Measurements from ENCODE around the gene ACVRL1. TPM values are rescaled to one million over a fixed set of nuclear protein-coding genes. Genes with fewer than 3 reads are reported as not detected.

The ACVRL1 gene
- total RNA-seq, 1 donor from 2014 or later = 0.49 TPM

DNA sequence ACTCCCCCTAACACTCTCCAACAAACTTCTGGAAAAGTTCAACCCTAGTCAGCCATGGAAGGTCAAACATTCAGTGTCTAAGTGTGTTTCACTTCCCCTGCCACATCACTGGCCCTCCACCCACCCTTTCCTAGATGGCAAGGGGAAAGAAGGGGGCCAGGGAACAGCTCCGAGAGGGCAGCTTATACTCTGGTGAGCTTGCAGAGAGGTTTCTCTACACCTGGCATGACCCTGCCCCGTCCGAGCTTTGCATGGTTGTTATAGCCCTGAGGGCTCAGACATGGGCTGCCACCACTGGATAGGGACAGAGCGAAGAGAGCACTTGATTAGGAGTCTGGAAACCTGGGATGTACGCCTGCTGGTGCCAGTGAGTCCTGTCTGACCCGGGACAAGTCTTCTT lies 4.0 kb downstream of the ACVRL1 start:
- no peak overlapping the region for H3K4me3 Mint-ChIP-seq
- DNase-seq (ENCODE audit: low read depth, low spot score) = no peak
- no peak overlapping the region for H3K27ac Mint-ChIP-seq (ENCODE audit: unreplicated experiment)
- TF ChIP-seq CTCF (conservative IDR thresholded peaks at IDR 0.05) = no peak
- no peaks in the 10 kb centered on the region for H3K27me3 Mint-ChIP-seq (ENCODE audit: low read depth)
- H3K36me3 Mint-ChIP-seq (ENCODE audit: low read depth) = no peaks in the 10 kb centered on the region
- H3K4me1 Mint-ChIP-seq = peaks cover 31% of the 10 kb centered on the region
- no peaks in the 10 kb centered on the region for H3K9me3 Mint-ChIP-seq

- H3K9me3 Mint-ChIP-seq = no peaks in the 10 kb centered on the region
- TF ChIP-seq CTCF (conservative IDR thresholded peaks at IDR 0.05) = no peak
- DNase-seq (ENCODE audit: low read depth, low spot score) = no peak
- peak overlapping the region; percentile 81 for H3K27ac Mint-ChIP-seq (ENCODE audit: unreplicated experiment)
- H3K4me1 Mint-ChIP-seq = peaks cover 31% of the 10 kb centered on the region
- H3K4me3 Mint-ChIP-seq = no peak overlapping the region
- H3K27me3 Mint-ChIP-seq (ENCODE audit: low read depth) = no peaks in the 10 kb centered on the region
- no peaks in the 10 kb centered on the region for H3K36me3 Mint-ChIP-seq (ENCODE audit: low read depth)
Measured at GRCh38 chr12:51911788-51912711, 4.7 kb downstream of the ACVRL1 start.

DNA sequence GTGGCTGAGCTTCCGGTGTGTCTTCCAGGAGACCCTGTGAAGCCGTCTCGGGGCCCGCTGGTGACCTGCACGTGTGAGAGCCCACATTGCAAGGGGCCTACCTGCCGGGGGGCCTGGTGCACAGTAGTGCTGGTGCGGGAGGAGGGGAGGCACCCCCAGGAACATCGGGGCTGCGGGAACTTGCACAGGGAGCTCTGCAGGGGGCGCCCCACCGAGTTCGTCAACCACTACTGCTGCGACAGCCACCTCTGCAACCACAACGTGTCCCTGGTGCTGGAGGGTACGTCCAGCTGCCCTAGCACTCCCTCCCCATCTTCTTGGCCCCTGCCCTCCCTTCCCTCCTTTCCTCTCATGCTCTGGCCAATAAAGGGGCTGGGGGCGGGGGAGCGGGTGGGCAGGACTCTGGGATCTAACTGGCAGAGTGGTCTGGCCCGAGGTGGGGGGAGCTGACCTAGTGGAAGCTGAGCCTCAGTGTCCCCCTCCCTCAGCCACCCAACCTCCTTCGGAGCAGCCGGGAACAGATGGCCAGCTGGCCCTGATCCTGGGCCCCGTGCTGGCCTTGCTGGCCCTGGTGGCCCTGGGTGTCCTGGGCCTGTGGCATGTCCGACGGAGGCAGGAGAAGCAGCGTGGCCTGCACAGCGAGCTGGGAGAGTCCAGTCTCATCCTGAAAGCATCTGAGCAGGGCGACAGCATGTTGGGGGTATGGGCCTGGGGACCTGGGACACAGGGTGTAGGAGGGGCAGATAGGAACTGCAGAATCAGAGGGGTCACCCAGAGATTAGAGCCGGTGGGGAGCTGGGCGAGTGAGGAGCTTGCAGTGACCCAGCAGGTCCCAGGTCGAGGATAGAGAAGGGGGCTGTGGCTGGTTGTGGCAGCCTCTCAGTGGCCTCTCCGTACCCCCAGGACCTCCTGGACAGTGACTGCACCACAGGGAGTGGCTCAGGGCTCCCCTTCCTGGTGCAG lies 6.0 kb downstream of the ACVRL1 start:
- Mint-ChIP-seq H3K36me3 (ENCODE audit: low read depth) (no peaks in the 10 kb centered on the region), H3K9me3 (no peaks in the 10 kb centered on the region), H3K4me3 (no peak overlapping the region), H3K4me1 (peaks cover 37% of the 10 kb centered on the region), H3K27me3 (ENCODE audit: low read depth) (no peaks in the 10 kb centered on the region), H3K27ac (ENCODE audit: unreplicated experiment) (peak overlapping the region; percentile 71)
- TF ChIP-seq CTCF (conservative IDR thresholded peaks at IDR 0.05) = no peak
- no peak for DNase-seq (ENCODE audit: low read depth, low spot score)

DNA sequence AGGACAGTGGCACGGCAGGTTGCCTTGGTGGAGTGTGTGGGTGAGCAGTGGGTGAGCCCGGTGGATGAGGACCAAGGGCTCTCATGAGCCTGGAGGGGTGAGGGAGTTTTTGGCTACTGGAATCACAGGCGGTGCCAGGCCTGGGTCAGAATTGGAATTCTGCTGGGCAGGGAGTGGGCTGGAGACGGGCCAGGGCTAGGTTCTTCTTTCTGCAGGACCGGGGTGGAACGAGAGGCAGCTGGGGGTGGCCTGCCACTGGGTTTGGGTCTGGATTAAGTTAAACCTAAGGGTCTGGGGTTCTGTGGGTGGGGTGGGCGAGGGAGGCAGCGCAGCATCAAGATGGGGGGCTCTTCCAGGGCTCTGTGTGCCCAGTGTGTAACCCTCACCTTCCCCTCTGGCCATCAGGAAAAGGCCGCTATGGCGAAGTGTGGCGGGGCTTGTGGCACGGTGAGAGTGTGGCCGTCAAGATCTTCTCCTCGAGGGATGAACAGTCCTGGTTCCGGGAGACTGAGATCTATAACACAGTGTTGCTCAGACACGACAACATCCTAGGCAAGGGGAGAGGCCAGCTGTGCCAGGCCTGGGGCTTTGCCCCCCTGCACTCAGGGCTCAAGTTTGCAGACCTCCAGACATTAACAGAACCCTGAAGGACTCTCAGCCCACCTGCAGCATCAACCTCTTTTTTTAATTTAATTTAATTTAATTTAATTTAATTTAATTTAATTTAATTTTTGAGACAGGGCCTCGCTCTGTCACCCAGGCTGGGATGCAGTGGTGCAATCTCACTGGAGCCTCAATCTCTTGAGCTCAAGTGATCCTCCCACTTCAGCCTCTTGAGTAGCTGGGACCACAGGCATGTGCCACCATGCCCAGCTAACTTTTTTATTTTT lies 7.0 kb downstream of the ACVRL1 start:
- no peak overlapping the region for H3K4me3 Mint-ChIP-seq
- no peak for TF ChIP-seq CTCF (conservative IDR thresholded peaks at IDR 0.05)
- no peaks in the 10 kb centered on the region for H3K27me3 Mint-ChIP-seq (ENCODE audit: low read depth)
- H3K27ac Mint-ChIP-seq (ENCODE audit: unreplicated experiment) = peak overlapping the region; percentile 71
- H3K4me1 Mint-ChIP-seq = peaks cover 37% of the 10 kb centered on the region
- H3K9me3 Mint-ChIP-seq = no peaks in the 10 kb centered on the region
- no peaks in the 10 kb centered on the region for H3K36me3 Mint-ChIP-seq (ENCODE audit: low read depth)
- DNase-seq (ENCODE audit: low read depth, low spot score) = no peak

All from neural crest cell (in vitro differentiated cells).